ENCODE measurements around the gene ARHGEF33. TPM values are rescaled to one million over a fixed set of nuclear protein-coding genes. Genes with fewer than 3 reads are reported as not detected.
"Not testable (repeated sequence)": the region's sequence is repeated elsewhere in the genome, so short reads cannot be mapped to it uniquely, and the experiment has no call there.

ARHGEF33 gene
- total RNA-seq, 1 donor = 0.43 TPM

GRCh38 chr2:38925982-38926381, 36.3 kb downstream of the ARHGEF33 start:
- H3K4me3 ChIP-seq (ENCODE audit: low read depth, low read length) = no peak overlapping the region
- no peak for DNase-seq (ENCODE audit: low read depth)
- TF ChIP-seq, protein P1, sequence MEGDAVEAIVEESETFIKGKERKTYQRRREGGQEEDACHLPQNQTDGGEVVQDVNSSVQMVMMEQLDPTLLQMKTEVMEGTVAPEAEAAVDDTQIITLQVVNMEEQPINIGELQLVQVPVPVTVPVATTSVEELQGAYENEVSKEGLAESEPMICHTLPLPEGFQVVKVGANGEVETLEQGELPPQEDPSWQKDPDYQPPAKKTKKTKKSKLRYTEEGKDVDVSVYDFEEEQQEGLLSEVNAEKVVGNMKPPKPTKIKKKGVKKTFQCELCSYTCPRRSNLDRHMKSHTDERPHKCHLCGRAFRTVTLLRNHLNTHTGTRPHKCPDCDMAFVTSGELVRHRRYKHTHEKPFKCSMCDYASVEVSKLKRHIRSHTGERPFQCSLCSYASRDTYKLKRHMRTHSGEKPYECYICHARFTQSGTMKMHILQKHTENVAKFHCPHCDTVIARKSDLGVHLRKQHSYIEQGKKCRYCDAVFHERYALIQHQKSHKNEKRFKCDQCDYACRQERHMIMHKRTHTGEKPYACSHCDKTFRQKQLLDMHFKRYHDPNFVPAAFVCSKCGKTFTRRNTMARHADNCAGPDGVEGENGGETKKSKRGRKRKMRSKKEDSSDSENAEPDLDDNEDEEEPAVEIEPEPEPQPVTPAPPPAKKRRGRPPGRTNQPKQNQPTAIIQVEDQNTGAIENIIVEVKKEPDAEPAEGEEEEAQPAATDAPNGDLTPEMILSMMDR (IDR thresholded peaks at IDR 0.05; ENCODE audit: insufficient read depth, low read depth, low read length) = peak; percentile 21

DNA sequence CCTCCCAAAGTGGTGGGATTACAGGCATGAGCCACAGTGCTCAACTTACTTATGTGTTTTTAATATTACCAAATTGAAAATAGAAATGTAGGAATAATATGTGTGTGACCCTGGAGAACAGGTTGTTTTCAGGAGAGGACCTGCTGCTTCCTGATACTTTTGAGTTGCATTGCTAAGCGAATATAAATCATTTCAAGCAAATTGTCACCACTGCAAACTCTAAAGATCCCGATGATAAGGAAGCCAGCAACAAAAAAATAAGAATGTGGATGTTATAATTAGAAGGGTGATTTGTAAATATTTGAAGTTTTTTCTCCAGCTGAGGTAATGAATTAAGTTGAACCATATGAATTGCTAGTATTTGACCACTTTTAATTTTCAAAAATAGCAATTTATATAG, 40.9 kb downstream of the ARHGEF33 start:
- no peak for DNase-seq (ENCODE audit: low read depth)
- no peak overlapping the region for H3K4me3 ChIP-seq (ENCODE audit: low read depth, low read length)
- TF ChIP-seq, protein P1 (IDR thresholded peaks at IDR 0.05; ENCODE audit: insufficient read depth, low read depth, low read length) = no peak

GRCh38 chr2:38932586-38932985, 42.9 kb downstream of the ARHGEF33 start:
- DNase-seq (ENCODE audit: low read depth) = no peak
- H3K4me3 ChIP-seq (ENCODE audit: low read depth, low read length) = no peak overlapping the region
- TF ChIP-seq, protein P1 (IDR thresholded peaks at IDR 0.05; ENCODE audit: insufficient read depth, low read depth, low read length) = no peak

- TF ChIP-seq, protein P1 (IDR thresholded peaks at IDR 0.05; ENCODE audit: insufficient read depth, low read depth, low read length) = no peak
- H3K4me3 ChIP-seq (ENCODE audit: low read depth, low read length) = no peak overlapping the region
- peak; percentile 63 for DNase-seq (ENCODE audit: low read depth)
These were observed 44.0 kb downstream of the ARHGEF33 start for GRCh38 chr2:38933653-38934052.

DNA sequence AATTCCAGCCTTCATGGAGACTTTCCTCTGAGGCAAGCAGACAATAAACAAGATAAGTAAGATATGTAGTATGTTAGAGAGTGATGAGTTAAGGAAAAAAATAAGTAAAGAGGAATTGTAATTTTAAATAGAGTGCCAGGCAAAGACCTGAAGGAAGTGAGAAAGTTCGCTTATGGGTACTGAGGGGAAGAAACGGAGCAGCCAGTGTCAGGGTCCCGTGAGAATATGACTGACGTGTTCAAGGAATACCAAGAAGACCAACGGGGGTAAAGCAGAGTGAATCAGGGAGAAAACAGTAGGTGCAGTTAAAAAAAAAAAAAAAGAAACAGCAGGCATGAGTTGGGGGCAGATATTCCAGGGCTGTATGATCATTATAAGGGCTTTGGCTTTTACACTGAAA, 45.1 kb downstream of the ARHGEF33 start:
- no peak overlapping the region for H3K4me3 ChIP-seq (ENCODE audit: low read depth, low read length)
- DNase-seq (ENCODE audit: low read depth) = no peak
- TF ChIP-seq, protein P1 (IDR thresholded peaks at IDR 0.05; ENCODE audit: insufficient read depth, low read depth, low read length) = no peak

DNA sequence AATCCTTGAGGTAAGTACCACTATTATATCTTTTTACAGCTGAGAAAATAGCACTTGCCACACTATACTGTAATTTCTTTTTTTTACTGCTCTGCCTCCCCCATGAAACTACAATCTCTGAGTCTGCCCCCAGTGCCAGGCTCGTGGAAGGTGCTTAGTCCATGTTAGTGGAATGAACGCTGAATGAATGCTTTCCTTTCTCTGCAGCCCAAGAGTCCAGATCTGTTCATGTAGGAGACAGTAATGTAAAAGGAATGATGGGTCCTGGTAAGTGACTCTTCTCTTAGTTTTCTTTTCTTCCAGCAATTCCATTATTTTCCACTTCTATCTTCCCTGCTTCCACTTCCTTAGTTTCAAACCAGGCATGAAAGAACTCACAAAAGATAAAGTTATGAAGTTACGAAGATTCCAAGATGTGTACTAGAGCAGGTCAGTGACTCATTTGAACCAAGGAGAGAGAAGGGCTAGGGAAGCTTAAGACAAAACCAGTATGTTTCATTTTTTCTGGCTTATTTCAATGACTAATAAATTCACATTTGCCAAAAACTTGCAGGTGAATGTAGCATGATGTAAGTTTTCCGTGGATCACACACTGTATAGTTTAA, 46.0 kb downstream of the ARHGEF33 start:
- no peak overlapping the region for H3K4me3 ChIP-seq (ENCODE audit: low read depth, low read length)
- TF ChIP-seq, protein P1 (IDR thresholded peaks at IDR 0.05; ENCODE audit: insufficient read depth, low read depth, low read length) = no peak
- peak; percentile 27 for DNase-seq (ENCODE audit: low read depth)

DNA sequence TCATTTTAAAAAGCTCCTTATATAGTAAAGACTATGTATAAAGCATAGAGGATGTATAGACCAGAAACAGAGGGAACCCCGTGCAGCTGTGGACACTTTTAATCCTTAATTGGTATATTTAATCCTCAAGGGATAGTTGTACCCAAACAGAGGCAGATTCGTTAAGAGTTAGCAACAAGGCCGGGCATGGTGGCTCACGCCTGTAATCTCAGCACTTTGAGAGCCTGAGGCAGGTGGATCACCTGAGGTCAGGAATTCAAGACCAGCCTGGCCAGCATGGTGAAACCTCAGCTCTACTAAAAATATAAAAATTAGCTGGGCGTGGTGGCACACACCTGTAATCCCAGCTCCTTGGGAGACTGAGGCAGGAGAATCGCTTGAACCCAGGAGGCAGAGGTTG, 46.8 kb downstream of the ARHGEF33 start:
- not testable (repeated sequence) for DNase-seq (ENCODE audit: low read depth); H3K4me3 ChIP-seq (ENCODE audit: low read depth, low read length)

Measured in fibroblast of villous mesenchyme (primary cell).